AG04450 (cell line): ENCODE results near the gene SEC31B. TPM values are rescaled to one million over a fixed set of nuclear protein-coding genes. Genes with fewer than 3 reads are reported as not detected.

ENCODE experiments used
- CTCF ChIA-PET: fragments of 300-600, 350-600 bp; formaldehyde crosslinking; extraction: SDS; loops from one replicate; lab custom pipeline; 2022; ENCODE audit warnings: antibody characterized with exemption, inconsistent platforms; lab: Charles Lee
- POLR2A ChIA-PET: fragments of 350-600 bp; formaldehyde crosslinking; extraction: SDS; loops from one replicate; lab custom pipeline; 2021; ENCODE audit warnings: antibody characterized with exemption, inconsistent platforms; lab: Yijun Ruan, JAX
- DNase-seq: peaks from one replicate; pipeline ENCODE4 v3.0.0-alpha.2; 2011; ENCODE audit warnings: low read depth, low spot score
- H3K27ac ChIP-seq: one replicate; pipeline ENCODE4 v1.5.1; 2012; ENCODE audit warnings: low read depth, low read length, control low read depth
- H3K27me3 ChIP-seq: one replicate; pipeline ENCODE4 v1.6.0; 2012; ENCODE audit warnings: low read length; ENCODE audit not compliant: control insufficient read depth, insufficient read depth
- H3K4me3 ChIP-seq: 2 replicates; pipeline ENCODE4 v1.5.1; 2011; ENCODE audit warnings: mild to moderate bottlenecking, low read depth, low read length, control low read depth
- H3K9me3 ChIP-seq: 2 replicates; pipeline ENCODE4 v1.5.1; 2012; ENCODE audit warnings: low read length; ENCODE audit not compliant: control insufficient read depth, insufficient read depth
- polyA plus RNA-seq: library from polyadenylated mRNA; depleted of rRNA; stranded (reverse); fragments of >200 nt; gene quantifications from 2 replicates; pipeline ENCODE4 v1.2.3, GENCODE V29; 2011
- TF ChIP-seq, protein P1 (sequence below): IDR thresholded peaks from 2 replicates; pipeline ENCODE4 v1.5.1; 2011; ENCODE audit warnings: low read depth, low read length, control low read depth, inconsistent platforms

The SEC31B gene
- polyA plus RNA-seq, 1 experiment = 4.8 TPM

DNA sequence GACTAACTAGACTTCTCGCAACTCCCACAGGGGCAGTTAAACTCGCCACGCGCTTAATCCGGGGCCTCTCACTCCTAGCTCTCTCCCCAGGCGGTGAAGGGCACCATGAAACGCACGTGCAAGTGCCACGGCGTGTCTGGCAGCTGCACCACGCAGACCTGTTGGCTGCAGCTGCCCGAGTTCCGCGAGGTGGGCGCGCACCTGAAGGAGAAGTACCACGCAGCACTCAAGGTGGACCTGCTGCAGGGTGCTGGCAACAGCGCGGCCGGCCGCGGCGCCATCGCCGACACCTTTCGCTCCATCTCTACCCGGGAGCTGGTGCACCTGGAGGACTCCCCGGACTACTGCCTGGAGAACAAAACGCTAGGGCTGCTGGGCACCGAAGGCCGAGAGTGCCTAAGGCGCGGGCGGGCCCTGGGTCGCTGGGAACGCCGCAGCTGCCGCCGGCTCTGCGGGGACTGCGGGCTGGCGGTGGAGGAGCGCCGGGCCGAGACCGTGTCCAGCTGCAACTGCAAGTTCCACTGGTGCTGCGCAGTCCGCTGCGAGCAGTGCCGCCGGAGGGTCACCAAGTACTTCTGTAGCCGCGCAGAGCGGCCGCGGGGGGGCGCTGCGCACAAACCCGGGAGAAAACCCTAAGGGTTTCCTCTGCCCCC, 37.4 kb downstream of the SEC31B start:
- POLR2A ChIA-PET = no interaction called here
- peak overlapping the region; percentile 53 for H3K4me3 ChIP-seq

GRCh38 chr10:100481462-100482081, 38.1 kb downstream of the SEC31B start:
- Histone ChIP-seq H3K4me3 (peak overlapping the region; percentile 53), H3K27me3 (peaks cover 67% of the 10 kb centered on the region), H3K27ac (no peak overlapping the region), H3K9me3 (no peaks in the 10 kb centered on the region)
- TF ChIP-seq, protein P1, sequence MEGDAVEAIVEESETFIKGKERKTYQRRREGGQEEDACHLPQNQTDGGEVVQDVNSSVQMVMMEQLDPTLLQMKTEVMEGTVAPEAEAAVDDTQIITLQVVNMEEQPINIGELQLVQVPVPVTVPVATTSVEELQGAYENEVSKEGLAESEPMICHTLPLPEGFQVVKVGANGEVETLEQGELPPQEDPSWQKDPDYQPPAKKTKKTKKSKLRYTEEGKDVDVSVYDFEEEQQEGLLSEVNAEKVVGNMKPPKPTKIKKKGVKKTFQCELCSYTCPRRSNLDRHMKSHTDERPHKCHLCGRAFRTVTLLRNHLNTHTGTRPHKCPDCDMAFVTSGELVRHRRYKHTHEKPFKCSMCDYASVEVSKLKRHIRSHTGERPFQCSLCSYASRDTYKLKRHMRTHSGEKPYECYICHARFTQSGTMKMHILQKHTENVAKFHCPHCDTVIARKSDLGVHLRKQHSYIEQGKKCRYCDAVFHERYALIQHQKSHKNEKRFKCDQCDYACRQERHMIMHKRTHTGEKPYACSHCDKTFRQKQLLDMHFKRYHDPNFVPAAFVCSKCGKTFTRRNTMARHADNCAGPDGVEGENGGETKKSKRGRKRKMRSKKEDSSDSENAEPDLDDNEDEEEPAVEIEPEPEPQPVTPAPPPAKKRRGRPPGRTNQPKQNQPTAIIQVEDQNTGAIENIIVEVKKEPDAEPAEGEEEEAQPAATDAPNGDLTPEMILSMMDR = no peak
- CTCF ChIA-PET = interaction anchor here (0.7 to 5.1 kb wide), 15 partner anchors 9 to 397 kb away, joined by 3 to 52 read pairs (median 7); partner anchors contain the start of gene HIF1AN
- POLR2A ChIA-PET = no interaction called here
- DNase-seq = peak; percentile 59

More for the DNA sequence above, 37.4 kb downstream of the SEC31B start:
- CTCF ChIA-PET = interaction anchor here (0.5 to 5.1 kb wide), 19 partner anchors 8 to 401 kb away, joined by 3 to 52 read pairs (median 5); partner anchors contain the start of gene HIF1AN
- H3K27ac ChIP-seq = no peak overlapping the region
- TF ChIP-seq, protein P1 = peak; percentile 75
- H3K27me3 ChIP-seq = peaks cover 67% of the 10 kb centered on the region
- DNase-seq = peak; percentile 13
- H3K9me3 ChIP-seq = no peaks in the 10 kb centered on the region

DNA sequence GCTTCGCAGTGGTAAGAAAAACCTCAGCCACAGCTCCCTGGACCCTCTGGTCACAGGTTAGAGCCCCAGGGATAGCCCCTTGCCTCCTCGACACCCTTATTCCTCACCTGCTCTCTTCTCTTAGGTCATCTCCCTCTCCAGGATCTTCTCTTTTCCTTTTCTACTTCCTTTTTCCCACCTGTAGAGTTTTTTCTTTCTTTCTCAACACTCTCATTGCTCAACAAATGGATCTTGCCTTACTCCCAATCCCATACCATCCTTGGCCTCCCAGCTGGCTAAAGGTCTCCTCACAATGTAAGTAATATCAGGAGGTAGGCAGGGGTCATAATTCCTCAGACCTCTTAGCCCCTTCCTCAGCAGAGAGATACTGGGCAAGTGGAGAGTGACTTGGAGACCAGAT, 39.7 kb downstream of the SEC31B start:
- ChIA-PET POLR2A (no interaction called here), CTCF (interaction anchor here (0.7 to 5.1 kb wide), 5 partner anchors 16 to 142 kb away, joined by 3 to 52 read pairs (median 5); no protein-coding TSS in a partner anchor)
- H3K4me3 ChIP-seq = no peak overlapping the region
- TF ChIP-seq, protein P1 = no peak
- no peak overlapping the region for H3K27ac ChIP-seq
- peaks cover 56% of the 10 kb centered on the region for H3K27me3 ChIP-seq
- H3K9me3 ChIP-seq = no peaks in the 10 kb centered on the region
- no peak for DNase-seq

DNA sequence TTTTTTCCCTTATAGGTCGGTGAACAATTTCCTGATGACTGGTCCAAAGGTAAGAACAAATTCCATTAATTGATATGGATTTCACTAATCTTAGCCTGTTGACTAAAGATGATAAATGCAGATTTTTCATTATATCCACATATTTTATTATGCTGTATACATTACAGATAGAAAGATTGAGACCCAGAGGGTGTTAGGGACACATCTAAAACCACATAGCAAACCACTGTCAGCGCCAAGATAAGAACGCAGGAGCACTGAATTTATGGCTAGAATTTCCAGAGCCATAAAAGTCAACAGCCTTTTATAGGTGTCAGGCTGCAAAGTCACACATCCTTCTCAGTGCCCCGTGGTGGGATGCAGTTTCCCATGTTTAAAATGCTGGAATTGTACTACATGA, 40.6 kb downstream of the SEC31B start:
- CTCF ChIA-PET = interaction anchor here (0.7 kb wide), 1 partner anchor 45 kb away, joined by 4 read pairs; no protein-coding TSS in a partner anchor
- Histone ChIP-seq H3K27me3 (peaks cover 47% of the 10 kb centered on the region), H3K27ac (no peak overlapping the region), H3K9me3 (no peaks in the 10 kb centered on the region), H3K4me3 (no peak overlapping the region)
- POLR2A ChIA-PET = no interaction called here
- TF ChIP-seq, protein P1 = no peak
- no peak for DNase-seq

- Histone ChIP-seq H3K27ac (no peak overlapping the region), H3K27me3 (peaks cover 37% of the 10 kb centered on the region), H3K4me3 (no peak overlapping the region), H3K9me3 (no peaks in the 10 kb centered on the region)
- CTCF ChIA-PET = no interaction called here
- no peak for DNase-seq
- POLR2A ChIA-PET = no interaction called here
- TF ChIP-seq, protein P1 = no peak
Measured at GRCh38 chr10:100477970-100478369, 41.7 kb downstream of the SEC31B start.
